GM12873 (cell line): ENCODE results near the gene CES4A.

Source experiments
- TF ChIP-seq, protein P1 (sequence below): IDR thresholded peaks from 2 replicates; pipeline ENCODE4 v1.5.1; 2012; ENCODE audit warnings: low read depth, mild to moderate bottlenecking, moderate library complexity, low read length, control low read depth; ENCODE audit not compliant: insufficient read depth; ENCODE audit errors: missing control alignments

The CES4A gene

DNA sequence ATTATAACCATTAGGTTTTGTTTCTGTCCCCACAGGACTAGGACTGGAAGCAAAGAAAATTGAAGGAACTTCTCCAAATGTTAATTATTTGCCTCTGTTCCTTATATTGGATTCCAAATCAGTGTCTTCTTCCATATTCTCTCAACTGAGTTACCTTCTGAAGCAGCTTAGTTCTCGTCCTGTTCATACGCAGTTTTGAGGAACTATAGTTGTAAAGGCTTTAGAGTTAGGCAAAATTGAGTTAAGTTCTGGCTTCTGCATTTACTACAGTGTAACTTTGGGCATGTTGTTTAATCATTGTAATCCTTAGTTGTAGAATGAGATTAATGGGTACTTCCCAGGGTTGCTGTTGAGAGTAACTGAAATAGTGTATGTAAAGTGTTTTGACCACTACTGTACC lies 51.8 kb downstream of the CES4A start:
- TF ChIP-seq, protein P1, sequence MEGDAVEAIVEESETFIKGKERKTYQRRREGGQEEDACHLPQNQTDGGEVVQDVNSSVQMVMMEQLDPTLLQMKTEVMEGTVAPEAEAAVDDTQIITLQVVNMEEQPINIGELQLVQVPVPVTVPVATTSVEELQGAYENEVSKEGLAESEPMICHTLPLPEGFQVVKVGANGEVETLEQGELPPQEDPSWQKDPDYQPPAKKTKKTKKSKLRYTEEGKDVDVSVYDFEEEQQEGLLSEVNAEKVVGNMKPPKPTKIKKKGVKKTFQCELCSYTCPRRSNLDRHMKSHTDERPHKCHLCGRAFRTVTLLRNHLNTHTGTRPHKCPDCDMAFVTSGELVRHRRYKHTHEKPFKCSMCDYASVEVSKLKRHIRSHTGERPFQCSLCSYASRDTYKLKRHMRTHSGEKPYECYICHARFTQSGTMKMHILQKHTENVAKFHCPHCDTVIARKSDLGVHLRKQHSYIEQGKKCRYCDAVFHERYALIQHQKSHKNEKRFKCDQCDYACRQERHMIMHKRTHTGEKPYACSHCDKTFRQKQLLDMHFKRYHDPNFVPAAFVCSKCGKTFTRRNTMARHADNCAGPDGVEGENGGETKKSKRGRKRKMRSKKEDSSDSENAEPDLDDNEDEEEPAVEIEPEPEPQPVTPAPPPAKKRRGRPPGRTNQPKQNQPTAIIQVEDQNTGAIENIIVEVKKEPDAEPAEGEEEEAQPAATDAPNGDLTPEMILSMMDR = no peak

DNA sequence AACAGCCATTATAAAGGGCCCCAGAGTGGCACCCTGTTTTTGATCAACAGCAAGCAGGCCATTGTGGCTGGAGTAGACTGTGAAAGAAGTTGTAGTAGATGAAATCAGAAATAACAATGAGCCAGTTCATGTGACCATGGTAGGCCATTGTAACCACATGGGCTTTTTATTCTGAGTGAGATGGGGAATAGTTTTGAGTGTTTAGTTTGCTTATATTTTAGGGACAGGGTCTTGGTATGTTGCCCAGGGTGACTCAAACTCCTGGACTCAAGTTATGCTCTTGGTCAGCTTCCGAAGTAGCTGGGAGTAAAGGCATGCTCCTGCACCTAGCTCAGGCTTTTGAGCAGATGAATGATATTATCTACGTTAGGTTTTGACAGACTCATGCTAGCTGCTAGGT lies 52.5 kb downstream of the CES4A start:
- TF ChIP-seq, protein P1 = no peak

DNA sequence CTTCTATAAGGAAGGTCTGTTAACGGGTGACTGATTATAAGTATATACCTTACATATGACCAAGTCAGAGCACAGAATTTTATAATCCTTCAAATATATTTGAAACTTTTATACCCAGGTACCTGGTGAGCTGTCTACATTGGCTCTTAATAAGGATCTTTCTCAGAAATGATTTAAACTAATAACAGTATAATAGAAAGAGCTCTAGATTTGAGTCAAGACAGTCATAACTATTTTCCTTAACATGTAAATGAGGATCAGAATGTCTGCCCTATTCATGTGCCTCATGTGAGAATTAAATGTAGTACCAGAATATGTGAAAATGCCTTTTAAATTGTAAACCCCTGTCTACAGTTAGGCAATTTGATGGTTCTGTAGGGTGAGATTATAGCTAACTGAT lies 55.0 kb downstream of the CES4A start:
- TF ChIP-seq, protein P1 = no peak

DNA sequence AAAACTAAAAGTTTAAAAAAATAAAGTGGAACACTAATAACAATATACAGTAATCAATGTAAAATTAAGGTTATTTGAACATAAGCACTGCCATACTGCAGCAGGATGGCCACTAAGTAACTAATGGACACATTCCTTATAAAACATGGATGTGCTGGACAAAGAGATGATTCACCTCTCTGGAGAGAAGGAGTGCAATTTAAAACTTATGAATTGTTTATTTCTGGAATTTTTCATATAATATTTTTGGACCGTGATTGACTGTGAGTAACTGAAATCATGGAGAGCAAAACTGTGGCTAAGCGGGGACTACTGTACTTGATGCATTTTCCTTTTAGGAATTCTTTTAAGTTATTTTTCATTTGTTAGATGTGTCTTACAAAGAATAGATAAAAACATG lies 62.4 kb downstream of the CES4A start:
- TF ChIP-seq, protein P1 = no peak

DNA sequence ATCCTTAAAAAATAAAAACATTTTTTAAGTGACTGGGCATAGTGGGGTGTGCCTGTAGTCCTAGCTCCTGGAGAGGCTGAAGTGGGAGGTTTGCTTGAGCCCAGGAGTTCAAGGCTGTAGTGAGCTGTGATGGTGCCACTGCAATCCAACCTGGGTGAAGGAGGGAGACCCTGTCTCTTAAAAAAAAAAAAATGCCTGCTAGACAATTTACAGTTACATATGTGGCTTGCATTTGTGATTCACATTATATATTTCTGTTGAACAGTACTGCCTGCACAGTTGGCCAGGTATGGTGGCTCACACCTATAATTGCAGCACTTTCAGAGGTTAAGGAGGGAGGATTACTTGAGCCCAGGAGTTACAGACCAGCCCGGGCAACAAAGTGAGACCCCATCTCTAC lies 64.0 kb downstream of the CES4A start:
- TF ChIP-seq, protein P1 = no peak

DNA sequence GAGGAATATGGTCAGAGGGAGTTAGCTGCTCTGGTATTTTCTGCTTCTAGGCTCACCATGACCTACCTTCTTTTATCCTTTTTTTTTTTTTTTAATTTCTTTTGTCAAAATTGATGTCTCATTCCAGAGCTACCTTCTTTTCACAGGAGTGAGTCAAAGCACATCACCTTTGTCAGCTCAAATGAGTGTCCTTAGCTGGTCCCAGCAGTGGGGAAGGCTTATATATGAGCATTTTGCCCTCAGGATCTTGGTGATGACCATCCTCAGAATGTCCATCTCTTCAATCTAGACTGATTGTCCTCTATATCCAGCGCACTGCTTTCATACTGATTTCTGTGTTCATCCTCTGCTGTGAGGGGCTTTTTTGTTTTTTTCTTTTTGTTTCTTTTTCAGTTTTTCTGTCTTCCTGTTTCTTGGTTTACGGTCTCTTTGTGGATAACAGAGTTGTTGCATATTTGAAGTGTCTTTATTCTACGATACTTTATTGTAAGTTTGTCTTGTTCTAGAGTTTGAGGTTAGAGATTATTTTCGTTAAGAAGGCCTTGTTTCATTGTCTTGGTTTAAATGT lies 65.5 kb downstream of the CES4A start:
- TF ChIP-seq, protein P1 = no peak

DNA sequence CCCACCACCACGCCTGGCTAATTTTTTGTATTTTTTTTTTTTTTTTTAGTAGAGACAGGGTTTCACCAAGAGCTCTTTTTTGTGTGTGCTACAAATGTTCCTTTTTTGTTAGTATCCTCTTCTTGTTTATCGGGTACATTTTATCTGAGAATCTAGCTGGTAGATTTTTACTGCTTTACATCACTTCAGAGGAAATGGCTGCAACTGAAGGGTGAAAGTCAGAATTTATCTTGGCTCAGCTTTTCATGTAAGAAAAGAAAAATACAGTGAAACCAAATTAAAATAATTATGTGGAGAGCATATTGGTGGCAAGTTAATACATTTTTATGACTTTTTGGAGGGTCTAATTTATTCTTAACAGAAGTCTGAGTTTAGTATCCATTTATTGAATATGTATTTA lies 66.5 kb downstream of the CES4A start:
- TF ChIP-seq, protein P1 = no peak
